NCI-H510A treated with DMSO at 0.1 percent for 48 hours (cell line): ENCODE measurements around the gene ENOSF1.

Experiments used
- DNase-seq: peaks from one replicate; lab custom pipeline; 2025; lab: John Stamatoyannopoulos, UW

The ENOSF1 gene

GRCh38 chr18:634551-635045 is 77.8 kb downstream of the ENOSF1 start:
- no peak for DNase-seq

- no peak for DNase-seq
These were observed 80.9 kb downstream of the ENOSF1 start for GRCh38 chr18:631560-631959.

- no peak for DNase-seq
These were observed 82.9 kb downstream of the ENOSF1 start for GRCh38 chr18:629269-630150.

- no peak for DNase-seq
These were observed 85.2 kb downstream of the ENOSF1 start for GRCh38 chr18:627231-627630.

GRCh38 chr18:623761-624620 is 88.4 kb downstream of the ENOSF1 start:
- peak; percentile 70 for DNase-seq

- no peak for DNase-seq
These were observed 90.1 kb downstream of the ENOSF1 start for GRCh38 chr18:622289-622688.

- DNase-seq: no peak
These were observed 91.0 kb downstream of the ENOSF1 start for GRCh38 chr18:621291-622043.
